A549 (cell line): ENCODE measurements around the gene FOXJ3. TPM values are rescaled to one million over a fixed set of nuclear protein-coding genes. Genes with fewer than 3 reads are reported as not detected.
A peak's percentile ranks its signal among the peaks of the same experiment; 100 is the strongest.

Experiments used
- ATAC-seq, 2 experiments: fragments of 200-7000 bp in 1 of 2; fragments of >200 bp in 1 of 2; cut with Nextera tagmentation in 1 of 2; cut with Tn5 transposase in 1 of 2; 3 replicates each; pipeline versions ENCODE4 v1.8.0 to v1.9.1; 2018 to 2020; ENCODE audit warnings: mild to moderate bottlenecking in 1 of 2, moderate library complexity in 1 of 2
- CTCF ChIA-PET: fragments of 300-600 bp; sonication (Branson Sonifier 250); formaldehyde crosslinking; extraction: SDS; loops from one replicate; lab custom pipeline; 2021; ENCODE audit warnings: antibody characterized with exemption, inconsistent platforms; lab: Yijun Ruan, JAX
- POLR2A ChIA-PET: fragments of 350-600 bp; formaldehyde crosslinking; extraction: SDS; loops from one replicate; lab custom pipeline; 2021; ENCODE audit warnings: antibody characterized with exemption, inconsistent platforms; lab: Yijun Ruan, JAX
- DNase-seq, 2 experiments: peaks; one replicate each; pipeline versions ENCODE4 v3.0.0 to v3.0.0-alpha.2; 2011 to 2016; ENCODE audit warnings: low read depth in 1 of 2, low spot score in 1 of 2
- FAIRE-seq: peaks from 2 replicates; lab custom pipeline; 2011; peaks lifted over from hg19 to GRCh38; lab: Jason Lieb, UNC
- H3K27ac ChIP-seq, 2 experiments: fragments of >200 bp; sonication (Bioruptor Twin); formaldehyde crosslinking; 3 replicates each; pipeline ENCODE4 v1.5.1; 2016 to 2017
- H3K4me1 ChIP-seq: fragments of >200 bp; sonication (Bioruptor Twin); formaldehyde crosslinking; 3 replicates; pipeline ENCODE4 v1.6.1; 2016
- H3K4me2 ChIP-seq: fragments of >200 bp; sonication (Bioruptor Twin); formaldehyde crosslinking; 3 replicates; pipeline ENCODE4 v1.6.1; 2016
- H3K4me3 ChIP-seq: fragments of >200 bp; sonication (Bioruptor Twin); formaldehyde crosslinking; 3 replicates; pipeline ENCODE4 v1.5.1; 2016
- H3K9me3 ChIP-seq: fragments of >200 bp; sonication (Bioruptor Twin); formaldehyde crosslinking; 3 replicates; pipeline ENCODE4 v1.6.1; 2016
- BHLHE40 ChIP-seq: IDR thresholded peaks from 2 replicates; pipeline ENCODE4 v1.6.1; 2012; ENCODE audit warnings: low read depth, low read length, inconsistent platforms
- CBX2 ChIP-seq: fragments of 200-600 bp; sonication (generic); IDR thresholded peaks from 2 replicates; pipeline ENCODE4 v1.6.1; 2016; ENCODE audit warnings: low read depth, mild to moderate bottlenecking, borderline replicate concordance
- CTCF ChIP-seq: fragments of >200 bp; sonication (Bioruptor Twin); formaldehyde crosslinking; IDR thresholded peaks from 3 replicates; pipeline ENCODE4 v1.5.1; 2016
- EP300 ChIP-seq, 2 experiments: fragments of >200 bp; sonication (Bioruptor Twin); formaldehyde crosslinking; IDR thresholded peaks; 2 replicates in 1 of 2; 3 replicates in 1 of 2; pipeline ENCODE4 v1.6.1; 2016 to 2017
- FOSL2 ChIP-seq, 2 experiments: fragments of 450-650 bp in 1 of 2; fragments of >200 bp in 1 of 2; sonication (Bioruptor Twin) in 1 of 2; formaldehyde crosslinking; IDR thresholded peaks; 2 replicates each; pipeline versions ENCODE4 v1.5.0 to v1.6.1; 2016 to 2020; ENCODE audit warnings: mild to moderate bottlenecking in 1 of 2, moderate library complexity in 1 of 2
- GATA3 ChIP-seq: IDR thresholded peaks from 2 replicates; pipeline ENCODE4 v1.6.1; 2012; ENCODE audit warnings: borderline replicate concordance
- HES2 ChIP-seq: fragments of >200 bp; sonication (Bioruptor Twin); formaldehyde crosslinking; IDR thresholded peaks from 2 replicates; pipeline ENCODE4 v1.6.1; 2016
- HOXA7 ChIP-seq: fragments of 250-450 bp; sonication (Bioruptor Pico); IDR thresholded peaks from 2 replicates; pipeline ENCODE4 v1.5.0; 2020; ENCODE audit warnings: mild to moderate bottlenecking, moderate library complexity
- HOXB13 ChIP-seq: fragments of 250-450 bp; sonication (Bioruptor Pico); IDR thresholded peaks from 2 replicates; pipeline ENCODE4 v1.5.0; 2020; ENCODE audit warnings: low read depth, mild to moderate bottlenecking, moderate library complexity
- HOXB5 ChIP-seq: fragments of 250-450 bp; sonication (Bioruptor Pico); IDR thresholded peaks from 2 replicates; pipeline ENCODE4 v1.5.0; 2020; ENCODE audit warnings: mild to moderate bottlenecking, moderate library complexity
- JUN ChIP-seq, 2 experiments: fragments of >200 bp; sonication (Bioruptor Twin); formaldehyde crosslinking; IDR thresholded peaks; 2 replicates in 1 of 2; 3 replicates in 1 of 2; pipeline ENCODE4 v1.6.1; 2016 to 2017
- PBX3 ChIP-seq: IDR thresholded peaks from 2 replicates; pipeline ENCODE4 v1.6.1; 2012
- PHF8 ChIP-seq: fragments of 200-600 bp; sonication (generic); IDR thresholded peaks from 2 replicates; pipeline ENCODE4 v1.6.1; 2016; ENCODE audit warnings: low read depth, mild to moderate bottlenecking, antibody characterized with exemption, moderate library complexity, borderline replicate concordance
- POLR2AphosphoS2 ChIP-seq: conservative IDR thresholded peaks from 2 replicates; pipeline ENCODE4 v1.6.1; 2012; ENCODE audit warnings: low read length, improper control_type of control experiment, inconsistent platforms
- RAD21 ChIP-seq, 2 experiments: fragments of >200 bp in 1 of 2; sonication (Bioruptor Twin) in 1 of 2; formaldehyde crosslinking in 1 of 2; IDR thresholded peaks in 1 of 2; conservative IDR thresholded peaks in 1 of 2; 2 replicates in 1 of 2; 3 replicates in 1 of 2; pipeline ENCODE4 v1.6.1; 2012 to 2018; ENCODE audit warnings: inconsistent platforms in 1 of 2
- RNF2 ChIP-seq: fragments of 200-600 bp; sonication (generic); IDR thresholded peaks from 2 replicates; pipeline ENCODE4 v1.6.1; 2016; ENCODE audit warnings: low read depth, mild to moderate bottlenecking, antibody characterized with exemption, moderate library complexity, borderline replicate concordance
- TP53 ChIP-seq: fragments of 250-450 bp; sonication (Bioruptor Pico); IDR thresholded peaks from 2 replicates; pipeline ENCODE4 v1.5.0; 2021; ENCODE audit warnings: mild to moderate bottlenecking, moderate library complexity
- WGBS: methylation state at CpG from one replicate; pipeline ENCODE4 v1.1.6; 2017; ENCODE audit errors: missing lambda C conversion rate; 5-methylcytosine and 5-hydroxymethylcytosine counted together
- polyA plus RNA-seq, 4 experiments: library from polyadenylated mRNA; depleted of rRNA in 3 of 4; stranded (reverse); fragments of >200 nt; fragmentation: RNase III in 1 of 4; extraction: RNeasy Plus Mini Kit Qiagen cat#74134 plus additional on column Dnase treatment in 1 of 4; gene quantifications; 2 replicates in 3 of 4; 3 replicates in 1 of 4; pipeline ENCODE4 v1.2.3, GENCODE V29; 2011 to 2017
- TF ChIP-seq, protein P1 (sequence below): fragments of 200-600 bp; sonication (generic); IDR thresholded peaks from 2 replicates; pipeline ENCODE4 v1.6.1; 2016; ENCODE audit warnings: antibody characterized with exemption, mild to moderate bottlenecking, moderate library complexity
- TF ChIP-seq, protein P2 (sequence below): IDR thresholded peaks from 2 replicates; pipeline ENCODE4 v1.6.1; 2012; ENCODE audit warnings: low read depth, borderline replicate concordance
- TF ChIP-seq, protein P3 (sequence below): fragments of >200 bp; sonication (Bioruptor Twin); formaldehyde crosslinking; IDR thresholded peaks from 3 replicates; pipeline ENCODE4 v1.6.1; 2016
- TF ChIP-seq, protein P4 (sequence below): fragments of 150-350 bp; IDR thresholded peaks from 2 replicates; pipeline ENCODE4 v1.6.1; 2014; ENCODE audit warnings: low read depth, mild to moderate bottlenecking, low read length

Gene FOXJ3
- polyA plus RNA-seq, 2 of the 4 experiments (the other 2 are of a cell fraction): 16.8 to 45.0 TPM

- 67% methylated on average over 2 of the region's 2 CpGs for WGBS
- peaks cover 45% of the 10 kb centered on the region for H3K4me1 ChIP-seq
- H3K4me3 ChIP-seq: no peak overlapping the region
- ChIA-PET POLR2A (no interaction called here), CTCF (no interaction called here)
- FAIRE-seq (no peak), ATAC-seq (peak in 1 of 2 experiments; percentile 67; a peak in 4 of 6 replicates), DNase-seq (peak in 1 of 2 experiments; percentile 19)
- H3K9me3 ChIP-seq: no peaks in the 10 kb centered on the region
- TF ChIP-seq, protein P1, sequence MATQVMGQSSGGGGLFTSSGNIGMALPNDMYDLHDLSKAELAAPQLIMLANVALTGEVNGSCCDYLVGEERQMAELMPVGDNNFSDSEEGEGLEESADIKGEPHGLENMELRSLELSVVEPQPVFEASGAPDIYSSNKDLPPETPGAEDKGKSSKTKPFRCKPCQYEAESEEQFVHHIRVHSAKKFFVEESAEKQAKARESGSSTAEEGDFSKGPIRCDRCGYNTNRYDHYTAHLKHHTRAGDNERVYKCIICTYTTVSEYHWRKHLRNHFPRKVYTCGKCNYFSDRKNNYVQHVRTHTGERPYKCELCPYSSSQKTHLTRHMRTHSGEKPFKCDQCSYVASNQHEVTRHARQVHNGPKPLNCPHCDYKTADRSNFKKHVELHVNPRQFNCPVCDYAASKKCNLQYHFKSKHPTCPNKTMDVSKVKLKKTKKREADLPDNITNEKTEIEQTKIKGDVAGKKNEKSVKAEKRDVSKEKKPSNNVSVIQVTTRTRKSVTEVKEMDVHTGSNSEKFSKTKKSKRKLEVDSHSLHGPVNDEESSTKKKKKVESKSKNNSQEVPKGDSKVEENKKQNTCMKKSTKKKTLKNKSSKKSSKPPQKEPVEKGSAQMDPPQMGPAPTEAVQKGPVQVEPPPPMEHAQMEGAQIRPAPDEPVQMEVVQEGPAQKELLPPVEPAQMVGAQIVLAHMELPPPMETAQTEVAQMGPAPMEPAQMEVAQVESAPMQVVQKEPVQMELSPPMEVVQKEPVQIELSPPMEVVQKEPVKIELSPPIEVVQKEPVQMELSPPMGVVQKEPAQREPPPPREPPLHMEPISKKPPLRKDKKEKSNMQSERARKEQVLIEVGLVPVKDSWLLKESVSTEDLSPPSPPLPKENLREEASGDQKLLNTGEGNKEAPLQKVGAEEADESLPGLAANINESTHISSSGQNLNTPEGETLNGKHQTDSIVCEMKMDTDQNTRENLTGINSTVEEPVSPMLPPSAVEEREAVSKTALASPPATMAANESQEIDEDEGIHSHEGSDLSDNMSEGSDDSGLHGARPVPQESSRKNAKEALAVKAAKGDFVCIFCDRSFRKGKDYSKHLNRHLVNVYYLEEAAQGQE: no peak
- TF ChIP-seq BHLHE40 (no peak), HOXB13 (no peak), FOSL2 (IDR thresholded peaks at IDR 0.05) (no peak), FOSL2 (CRISPR knock-in tag; IDR thresholded peaks at IDR 0.05) (peak; percentile 38; the same call in 1 of the 2 replicates), GATA3 (peak; percentile 78), TP53 (CRISPR knock-in tag) (no peak), PHF8 (no peak), JUN (IDR thresholded peaks at IDR 0.05) (no peak)
- TF ChIP-seq, protein P2, sequence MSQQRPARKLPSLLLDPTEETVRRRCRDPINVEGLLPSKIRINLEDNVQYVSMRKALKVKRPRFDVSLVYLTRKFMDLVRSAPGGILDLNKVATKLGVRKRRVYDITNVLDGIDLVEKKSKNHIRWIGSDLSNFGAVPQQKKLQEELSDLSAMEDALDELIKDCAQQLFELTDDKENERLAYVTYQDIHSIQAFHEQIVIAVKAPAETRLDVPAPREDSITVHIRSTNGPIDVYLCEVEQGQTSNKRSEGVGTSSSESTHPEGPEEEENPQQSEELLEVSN: no peak
- H3K4me2 ChIP-seq: peak overlapping the region; percentile 30; the same call in 2 of the 3 replicates
- no peak overlapping the region for H3K27ac ChIP-seq
Measured at GRCh38 chr1:42221952-42222606, 113.0 kb downstream of the FOXJ3 start.

- CTCF ChIA-PET: no interaction called here
- H3K4me1 ChIP-seq: peaks cover 45% of the 10 kb centered on the region
- POLR2A ChIA-PET: no interaction called here
- DNase-seq: no peak
- no peak overlapping the region for H3K4me2 ChIP-seq
- TF ChIP-seq CTCF (no peak), EP300 (IDR thresholded peaks at IDR 0.05) (no peak), PBX3 (no peak), RNF2 (no peak), CBX2 (no peak), HOXB13 (no peak), JUN (IDR thresholded peaks at IDR 0.05) (no peak), HOXA7 (no peak), HES2 (no peak), HOXB5 (CRISPR knock-in tag) (no peak), POLR2AphosphoS2 (no peak), RAD21 (conservative IDR thresholded peaks at IDR 0.05 in 1 of 2, IDR thresholded peaks at IDR 0.05 in 1 of 2) (no peak)
- TF ChIP-seq, protein P3, sequence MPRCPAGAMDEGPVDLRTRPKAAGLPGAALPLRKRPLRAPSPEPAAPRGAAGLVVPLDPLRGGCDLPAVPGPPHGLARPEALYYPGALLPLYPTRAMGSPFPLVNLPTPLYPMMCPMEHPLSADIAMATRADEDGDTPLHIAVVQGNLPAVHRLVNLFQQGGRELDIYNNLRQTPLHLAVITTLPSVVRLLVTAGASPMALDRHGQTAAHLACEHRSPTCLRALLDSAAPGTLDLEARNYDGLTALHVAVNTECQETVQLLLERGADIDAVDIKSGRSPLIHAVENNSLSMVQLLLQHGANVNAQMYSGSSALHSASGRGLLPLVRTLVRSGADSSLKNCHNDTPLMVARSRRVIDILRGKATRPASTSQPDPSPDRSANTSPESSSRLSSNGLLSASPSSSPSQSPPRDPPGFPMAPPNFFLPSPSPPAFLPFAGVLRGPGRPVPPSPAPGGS: no peak
- TF ChIP-seq, protein P4, sequence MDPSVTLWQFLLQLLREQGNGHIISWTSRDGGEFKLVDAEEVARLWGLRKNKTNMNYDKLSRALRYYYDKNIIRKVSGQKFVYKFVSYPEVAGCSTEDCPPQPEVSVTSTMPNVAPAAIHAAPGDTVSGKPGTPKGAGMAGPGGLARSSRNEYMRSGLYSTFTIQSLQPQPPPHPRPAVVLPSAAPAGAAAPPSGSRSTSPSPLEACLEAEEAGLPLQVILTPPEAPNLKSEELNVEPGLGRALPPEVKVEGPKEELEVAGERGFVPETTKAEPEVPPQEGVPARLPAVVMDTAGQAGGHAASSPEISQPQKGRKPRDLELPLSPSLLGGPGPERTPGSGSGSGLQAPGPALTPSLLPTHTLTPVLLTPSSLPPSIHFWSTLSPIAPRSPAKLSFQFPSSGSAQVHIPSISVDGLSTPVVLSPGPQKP: no peak
- WGBS: 97% methylated on average over 2 of the region's 2 CpGs
- ATAC-seq: no peak
- no peak for FAIRE-seq
- H3K4me3 ChIP-seq: no peak overlapping the region
- no peak overlapping the region for H3K27ac ChIP-seq
- no peaks in the 10 kb centered on the region for H3K9me3 ChIP-seq
Measured at GRCh38 chr1:42221456-42221855, 113.6 kb downstream of the FOXJ3 start.
